ENCODE results near the gene ZNF121.

- TF ChIP-seq CTCF (IDR thresholded peaks at IDR 0.05) (no peak), POLR2AphosphoS5 (IDR thresholded peaks at IDR 0.05) (no peak), POLR2A (IDR thresholded peaks at IDR 0.05) (no peak), EP300 (IDR thresholded peaks at IDR 0.05) (no peak)
Observed at GRCh38 chr19:9528757-9529336, 55.5 kb downstream of the ZNF121 start.

Measured in sigmoid colon (tissue), 4 donors.